Loucy (cell line): ENCODE results near the gene CHM.

ENCODE experiments used
- H2AFZ ChIP-seq: fragments of 200-600 bp; sonication (generic); 2 replicates; pipeline ENCODE4 v1.6.0; 2016; ENCODE audit warnings: antibody characterized with exemption, mild to moderate bottlenecking, low read length, moderate library complexity
- H3F3A ChIP-seq: fragments of 200-600 bp; 2 replicates; pipeline ENCODE4 v1.6.0; 2016; ENCODE audit warnings: antibody characterized with exemption, low read depth, mild to moderate bottlenecking
- H3K27me3 ChIP-seq: fragments of 200-600 bp; sonication (generic); 2 replicates; pipeline ENCODE4 v1.6.1; 2014; ENCODE audit warnings: low read length, mild to moderate bottlenecking; ENCODE audit not compliant: insufficient read depth, poor library complexity, severe bottlenecking
- H3K36me3 ChIP-seq: fragments of 200-600 bp; sonication (generic); 2 replicates; pipeline ENCODE4 v1.6.1; 2016; ENCODE audit warnings: low read length; ENCODE audit not compliant: insufficient read depth
- H3K4me1 ChIP-seq: fragments of 200-600 bp; sonication (generic); 2 replicates; pipeline ENCODE4 v1.5.1; 2014; ENCODE audit warnings: low read length, mild to moderate bottlenecking; ENCODE audit not compliant: insufficient read depth, poor library complexity, severe bottlenecking
- H3K4me2 ChIP-seq: fragments of 200-600 bp; sonication (generic); 2 replicates; pipeline ENCODE4 v1.6.0; 2014; ENCODE audit warnings: antibody characterized with exemption, low read length, low read depth, mild to moderate bottlenecking; ENCODE audit not compliant: poor library complexity, severe bottlenecking
- H3K4me3 ChIP-seq: fragments of 200-600 bp; sonication (generic); 2 replicates; pipeline ENCODE4 v1.5.1; 2014; ENCODE audit warnings: low read length, mild to moderate bottlenecking, mixed read lengths; ENCODE audit not compliant: poor library complexity, severe bottlenecking
- H3K79me2 ChIP-seq: fragments of 200-600 bp; sonication (generic); 2 replicates; pipeline ENCODE4 v1.6.1; 2014; ENCODE audit warnings: low read length; ENCODE audit not compliant: insufficient read depth
- H3K9ac ChIP-seq: fragments of 200-600 bp; sonication (generic); 2 replicates; pipeline ENCODE4 v1.6.0; 2014; ENCODE audit warnings: mild to moderate bottlenecking, low read depth, low read length, moderate library complexity; ENCODE audit not compliant: poor library complexity, severe bottlenecking
- H3K9me2 ChIP-seq: fragments of 200-600 bp; sonication (generic); replicated peaks from 2 replicates; pipeline ENCODE4 v1.6.1; 2016; ENCODE audit warnings: low read depth, low read length, mixed read lengths
- H3K9me3 ChIP-seq: fragments of 200-600 bp; sonication (generic); 2 replicates; pipeline ENCODE4 v1.6.1; 2014; ENCODE audit warnings: mild to moderate bottlenecking, antibody characterized with exemption, low read length, low read depth; ENCODE audit not compliant: insufficient read depth
- H4K20me1 ChIP-seq: fragments of 200-600 bp; sonication (generic); 2 replicates; pipeline ENCODE4 v1.6.0; 2014; ENCODE audit warnings: antibody characterized with exemption, low read length, mild to moderate bottlenecking; ENCODE audit not compliant: insufficient read depth, poor library complexity, severe bottlenecking
- CTCF ChIP-seq: fragments of 200-600 bp; sonication (generic); conservative IDR thresholded peaks from 2 replicates; pipeline ENCODE4 v1.5.1; 2014; ENCODE audit warnings: mild to moderate bottlenecking, antibody characterized with exemption, low read length
- EZH2phosphoT487 ChIP-seq: fragments of 200-600 bp; IDR thresholded peaks from 2 replicates; pipeline ENCODE4 v1.6.1; 2018; ENCODE audit warnings: antibody characterized with exemption, mild to moderate bottlenecking, moderate library complexity, borderline replicate concordance

Gene CHM

DNA sequence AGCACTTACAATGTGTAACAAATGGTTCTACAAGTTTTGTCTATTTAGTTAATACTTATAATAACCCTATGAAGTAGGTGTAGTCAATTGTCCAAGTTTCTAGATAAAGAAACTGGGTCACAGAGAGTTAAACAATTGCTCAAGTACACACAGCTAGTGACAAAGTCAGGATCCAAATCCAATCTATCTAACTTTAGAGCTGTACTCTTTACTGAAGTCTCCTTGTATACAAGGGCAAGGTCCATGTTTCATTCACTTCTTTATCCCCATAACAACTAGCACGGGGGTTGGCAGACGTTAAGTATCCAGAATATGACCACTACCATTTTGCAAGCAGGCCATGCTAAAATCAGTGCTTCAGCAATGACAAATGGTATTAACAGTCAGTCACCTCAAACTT is 141.0 kb downstream of the CHM start:
- Histone ChIP-seq H3K9ac (no peak overlapping the region), H2AFZ (no peak overlapping the region), H3K27me3 (no peaks in the 10 kb centered on the region), H3F3A (no peaks in the 10 kb centered on the region), H3K4me3 (no peak overlapping the region), H3K79me2 (no peaks in the 10 kb centered on the region), H3K9me2 (no peaks in the 10 kb centered on the region), H3K9me3 (no peaks in the 10 kb centered on the region), H3K36me3 (no peaks in the 10 kb centered on the region), H4K20me1 (no peaks in the 10 kb centered on the region), H3K4me2 (no peak overlapping the region), H3K4me1 (no peaks in the 10 kb centered on the region)
- TF ChIP-seq EZH2phosphoT487 (no peak), CTCF (no peak)

DNA sequence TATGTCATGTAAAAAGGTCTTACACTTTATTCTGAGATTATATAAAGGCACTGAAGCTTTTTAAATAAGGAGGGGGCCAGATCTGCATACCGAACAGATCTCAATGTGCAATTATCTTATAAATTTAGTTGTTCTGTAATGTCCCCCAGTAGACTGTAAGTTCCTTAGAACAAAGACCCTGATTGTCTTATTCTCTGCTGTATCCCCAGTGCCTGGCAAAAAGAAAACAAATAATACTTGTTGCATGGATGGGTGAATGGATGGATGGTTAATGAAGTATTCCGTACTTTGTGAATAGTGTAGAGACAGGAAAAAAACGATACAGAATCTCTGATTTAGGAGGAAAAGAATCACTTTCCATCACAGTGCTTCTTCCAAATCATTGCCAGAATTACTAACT is 141.5 kb downstream of the CHM start:
- Histone ChIP-seq H3K9me3 (no peaks in the 10 kb centered on the region), H3K9me2 (no peaks in the 10 kb centered on the region), H3K4me1 (no peaks in the 10 kb centered on the region), H3K36me3 (no peaks in the 10 kb centered on the region), H3K9ac (no peak overlapping the region), H2AFZ (no peak overlapping the region), H3K4me3 (no peak overlapping the region), H3K4me2 (no peak overlapping the region), H3F3A (no peaks in the 10 kb centered on the region), H3K79me2 (no peaks in the 10 kb centered on the region), H3K27me3 (no peaks in the 10 kb centered on the region), H4K20me1 (no peaks in the 10 kb centered on the region)
- TF ChIP-seq CTCF, result no peak
- TF ChIP-seq EZH2phosphoT487, result no peak

- no peaks in the 10 kb centered on the region for H3K79me2 ChIP-seq
- no peaks in the 10 kb centered on the region for H3K9me2 ChIP-seq
- no peaks in the 10 kb centered on the region for H3K27me3 ChIP-seq
- H3K36me3 ChIP-seq, result no peaks in the 10 kb centered on the region
- H3K9ac ChIP-seq, result no peak overlapping the region
- H3F3A ChIP-seq, result no peaks in the 10 kb centered on the region
- no peak overlapping the region for H2AFZ ChIP-seq
- H4K20me1 ChIP-seq, result no peaks in the 10 kb centered on the region
- H3K4me2 ChIP-seq, result no peak overlapping the region
- no peaks in the 10 kb centered on the region for H3K4me1 ChIP-seq
- TF ChIP-seq CTCF (no peak), EZH2phosphoT487 (no peak)
- H3K9me3 ChIP-seq, result no peaks in the 10 kb centered on the region
- H3K4me3 ChIP-seq, result no peak overlapping the region
Observed at GRCh38 chrX:85903692-85904471, 143.5 kb downstream of the CHM start.
